GM19452 (cell line): Measurements from ENCODE around the gene BCL2L14.
"Not testable (repeated sequence)": the region's sequence is repeated elsewhere in the genome, so short reads cannot be mapped to it uniquely, and the experiment has no call there.

Experiments used
- ATAC-seq: cut with Tn5 transposase; IDR thresholded peaks from one replicate; pipeline ENCODE4 v1.9.1; 2021; ENCODE audit not compliant: unreplicated experiment

The BCL2L14 gene

DNA sequence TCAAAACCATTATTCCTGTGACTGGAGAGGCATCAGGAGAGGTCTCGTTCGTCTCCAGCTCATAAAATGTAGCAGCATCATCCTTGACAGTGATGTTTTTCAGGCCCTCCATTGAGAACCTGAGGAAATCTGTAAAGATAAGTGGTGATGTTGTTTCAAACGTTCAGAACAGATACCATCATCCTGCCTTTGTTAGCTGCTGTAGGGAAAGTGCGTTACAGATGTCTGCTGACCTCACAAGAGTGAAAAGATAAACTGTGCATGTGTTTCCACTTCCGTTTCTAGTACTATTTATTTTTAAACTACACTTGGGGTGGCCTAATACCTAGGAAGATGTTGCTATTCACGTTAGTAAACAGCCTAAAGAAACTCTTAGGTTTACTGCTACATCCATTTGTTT lies 28.4 kb downstream of the BCL2L14 start:
- ATAC-seq, result no peak

DNA sequence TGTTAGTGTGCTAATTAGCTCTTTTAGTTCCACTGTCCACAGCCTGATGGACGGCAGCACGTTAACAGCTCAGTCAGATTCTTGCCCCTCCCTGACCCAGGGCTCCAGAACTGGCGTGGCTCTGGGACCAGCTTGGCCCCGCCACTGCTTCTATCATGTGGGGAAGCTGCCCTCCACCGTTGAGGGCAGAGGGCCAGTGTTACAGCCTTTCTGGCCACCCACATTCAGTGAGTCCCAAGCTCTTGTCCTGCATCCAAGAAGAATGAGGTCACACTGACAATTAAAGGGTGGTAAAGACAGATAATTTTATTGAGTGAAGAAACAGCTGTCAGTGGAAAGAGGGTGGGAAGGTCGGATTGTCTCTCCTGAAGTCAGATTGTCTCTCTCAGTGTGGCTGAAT lies 36.9 kb downstream of the BCL2L14 start:
- ATAC-seq, result no peak

DNA sequence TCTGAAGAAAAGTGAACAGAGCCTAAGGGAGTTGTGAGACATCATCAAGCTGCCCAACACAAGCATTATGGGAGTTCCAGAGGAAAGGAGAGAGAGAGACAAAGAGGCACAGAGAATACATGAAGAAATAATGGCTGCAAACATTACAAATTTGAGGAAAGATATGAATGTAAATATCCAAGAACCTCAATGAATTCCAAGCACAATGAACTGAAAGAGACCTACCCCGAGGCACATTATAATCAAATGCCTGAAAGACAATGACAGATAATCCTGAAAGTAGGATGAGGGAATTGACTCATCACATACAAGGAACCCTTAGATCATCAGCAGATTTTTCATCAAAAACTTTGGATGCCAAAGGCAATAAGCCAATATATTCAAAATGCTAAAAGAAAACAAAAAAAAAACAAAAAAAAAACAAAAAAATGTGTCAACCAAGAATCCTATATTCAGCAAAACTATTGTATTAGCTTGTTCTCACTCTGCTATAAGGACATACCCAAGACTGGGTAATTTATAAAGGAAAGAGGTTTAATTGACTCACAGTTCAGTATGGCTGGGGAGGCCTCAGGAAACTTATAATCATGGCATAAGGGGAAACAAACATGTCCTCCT lies 37.8 kb downstream of the BCL2L14 start:
- ATAC-seq, result no peak

DNA sequence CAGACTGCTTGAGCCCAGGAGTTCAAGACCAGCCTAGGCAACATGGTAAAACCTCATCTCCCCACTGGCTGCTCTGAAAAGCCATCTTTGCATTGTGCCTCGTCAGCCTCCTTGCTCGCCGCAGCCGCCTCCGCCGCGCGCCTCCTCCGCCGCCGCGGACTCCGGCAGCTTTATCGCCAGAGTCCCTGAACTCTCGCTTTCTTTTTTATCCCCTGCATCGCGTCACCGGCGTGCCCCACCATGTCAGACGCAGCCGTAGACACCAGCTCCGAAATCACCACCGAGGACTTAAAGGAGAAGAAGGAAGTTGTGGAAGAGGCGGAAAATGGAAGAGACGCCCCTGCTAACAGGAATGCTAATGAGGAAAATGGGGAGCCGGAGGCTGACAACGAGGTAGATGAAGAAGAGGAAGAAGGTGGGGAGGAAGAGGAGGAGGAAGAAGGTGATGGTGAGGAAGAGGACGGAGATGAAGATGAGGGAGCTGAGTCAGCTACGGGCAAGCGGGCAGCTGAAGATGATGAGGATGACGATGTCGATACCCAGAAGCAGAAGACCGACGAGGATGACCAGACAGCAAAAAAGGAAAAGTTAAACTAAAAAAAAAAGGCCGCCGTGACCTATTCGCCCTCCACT lies 40.3 kb downstream of the BCL2L14 start:
- not testable (repeated sequence) for ATAC-seq

DNA sequence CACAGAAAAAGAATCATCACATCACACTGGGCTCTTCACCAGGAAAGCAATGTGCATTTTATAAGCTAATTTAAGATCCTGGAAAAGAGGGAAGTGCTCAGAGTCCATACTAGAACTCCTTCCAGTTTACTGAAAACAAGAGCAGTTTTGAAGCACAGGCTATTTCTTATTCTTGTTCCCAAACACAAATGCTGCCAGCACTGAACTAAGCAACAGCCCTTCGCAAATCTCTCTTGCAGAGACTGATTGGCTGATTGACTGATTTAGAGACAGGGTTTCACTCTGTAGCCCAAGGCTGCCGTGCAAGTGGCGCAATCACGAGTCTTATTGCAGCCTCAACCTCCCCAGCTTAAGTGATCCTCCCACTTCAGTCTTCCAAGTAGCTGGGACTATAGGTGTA lies 44.8 kb downstream of the BCL2L14 start:
- ATAC-seq, result no peak

DNA sequence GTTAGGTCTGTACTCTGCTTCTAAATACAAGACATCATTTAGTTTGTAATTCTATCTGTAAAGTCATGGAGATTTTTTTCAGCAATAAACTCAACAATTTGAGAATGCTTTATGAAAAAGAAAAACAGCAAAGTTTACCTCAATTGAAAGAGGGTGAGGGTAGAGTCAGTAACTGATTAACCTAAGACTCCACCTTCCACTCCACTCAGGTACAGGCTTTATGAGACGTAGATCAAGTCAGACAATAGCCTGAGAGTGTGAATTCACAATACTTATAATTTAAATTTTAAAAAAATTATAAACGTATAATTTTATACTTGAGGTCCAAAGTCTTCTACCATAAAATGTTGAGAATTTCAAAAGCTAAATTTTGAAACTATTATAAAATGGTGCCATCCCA lies 45.9 kb downstream of the BCL2L14 start:
- no peak for ATAC-seq

DNA sequence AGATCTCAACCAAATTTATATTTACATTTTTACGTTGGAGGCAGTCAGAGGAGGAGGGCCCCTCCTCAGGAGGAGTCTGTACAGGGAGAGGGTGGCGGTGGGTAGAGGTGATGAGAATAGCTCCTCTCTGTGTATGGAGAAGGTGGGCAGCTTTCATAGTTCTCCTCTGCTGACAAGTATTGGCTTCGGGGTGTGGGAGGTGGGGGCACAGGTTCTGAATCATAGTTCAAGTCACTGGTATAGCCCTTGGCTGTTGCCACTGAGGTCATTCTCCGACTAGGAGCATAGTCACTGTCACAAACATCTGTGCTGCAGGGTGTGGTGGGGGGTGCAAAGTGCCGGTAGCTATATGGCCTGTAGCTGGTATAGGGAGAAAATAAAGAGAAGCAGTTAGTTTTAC lies 50.3 kb downstream of the BCL2L14 start:
- ATAC-seq, result no peak

DNA sequence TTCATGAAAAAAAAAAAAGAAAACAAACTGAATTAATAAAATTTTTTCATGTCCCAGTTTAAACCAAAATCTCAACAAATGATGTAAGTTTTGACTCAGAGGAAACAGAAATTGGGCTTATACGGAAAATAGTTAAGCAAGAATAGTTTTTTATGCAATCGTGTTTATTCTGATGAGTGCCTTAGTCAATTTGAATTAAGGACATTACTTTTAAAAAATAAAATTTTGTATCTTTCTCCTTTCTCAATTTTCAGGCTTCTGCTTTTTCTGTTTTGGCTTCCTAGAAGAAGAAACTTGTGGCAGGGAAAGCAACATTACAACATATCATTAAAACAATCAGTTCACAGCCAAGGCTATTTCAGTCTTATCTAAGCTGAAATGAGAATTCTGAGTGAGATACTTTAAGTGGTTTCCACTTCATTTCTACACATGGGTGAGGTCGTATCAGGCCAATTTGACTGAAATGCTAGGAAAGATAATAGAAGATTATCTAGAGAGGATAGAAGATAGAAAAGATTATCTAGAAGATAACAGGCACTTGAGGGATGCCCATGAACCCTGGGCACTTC lies 52.4 kb downstream of the BCL2L14 start:
- no peak for ATAC-seq

DNA sequence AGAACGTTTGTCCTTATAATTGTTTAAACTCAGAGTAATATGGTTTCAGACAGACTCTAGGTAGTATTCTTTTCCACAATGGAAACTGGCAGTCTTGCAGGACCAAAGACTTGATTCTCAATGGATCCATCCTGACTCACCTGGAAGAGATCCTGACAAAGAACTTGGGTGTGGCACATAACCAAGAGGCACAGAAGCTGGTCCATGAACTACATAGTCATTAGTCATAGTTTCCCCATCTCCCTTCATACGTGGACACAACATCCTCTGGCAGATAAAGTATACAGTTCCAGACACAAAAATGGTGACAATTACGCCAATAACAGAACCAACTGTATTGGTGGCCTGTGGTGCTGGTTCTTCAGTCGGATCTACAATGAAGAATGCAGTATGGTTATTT lies 55.8 kb downstream of the BCL2L14 start:
- ATAC-seq, result no peak

DNA sequence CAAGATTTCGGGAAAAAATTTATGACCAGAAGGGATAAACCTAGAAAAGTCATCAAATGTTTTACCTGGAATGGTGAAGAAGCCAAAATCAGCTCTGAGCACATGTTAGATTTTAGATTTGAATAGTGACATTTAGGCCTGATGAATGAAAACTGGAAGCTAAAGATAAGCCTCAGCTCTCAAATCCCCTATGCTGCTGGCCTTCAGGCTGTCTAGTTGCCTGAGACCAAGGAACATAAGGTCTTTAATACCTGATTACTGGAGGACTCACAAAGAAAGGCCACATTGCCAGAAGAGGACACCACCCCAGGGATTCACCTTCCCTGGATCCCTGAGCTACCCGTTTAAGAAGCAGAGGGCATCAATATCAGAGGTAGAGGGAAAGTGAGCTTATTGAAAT lies 56.6 kb downstream of the BCL2L14 start:
- ATAC-seq, result no peak

DNA sequence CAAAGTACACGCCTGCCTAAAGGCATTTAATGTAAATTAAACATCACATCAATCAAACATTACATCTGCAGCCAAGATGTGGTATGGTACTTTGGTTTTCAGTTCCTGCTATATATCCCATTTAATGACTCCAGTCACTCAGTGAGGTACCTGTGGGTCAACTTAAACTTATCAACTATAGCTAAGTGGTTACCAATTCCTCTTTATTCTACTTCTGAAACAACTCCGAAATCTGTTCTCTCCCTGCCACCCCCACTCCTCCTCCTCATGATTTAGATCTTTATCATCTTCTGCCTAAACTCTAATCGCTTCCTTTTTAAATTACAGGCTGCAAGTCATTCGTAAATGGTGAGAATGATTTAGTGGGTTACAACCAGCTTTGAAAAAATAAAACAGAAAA lies 57.9 kb downstream of the BCL2L14 start:
- no peak for ATAC-seq

DNA sequence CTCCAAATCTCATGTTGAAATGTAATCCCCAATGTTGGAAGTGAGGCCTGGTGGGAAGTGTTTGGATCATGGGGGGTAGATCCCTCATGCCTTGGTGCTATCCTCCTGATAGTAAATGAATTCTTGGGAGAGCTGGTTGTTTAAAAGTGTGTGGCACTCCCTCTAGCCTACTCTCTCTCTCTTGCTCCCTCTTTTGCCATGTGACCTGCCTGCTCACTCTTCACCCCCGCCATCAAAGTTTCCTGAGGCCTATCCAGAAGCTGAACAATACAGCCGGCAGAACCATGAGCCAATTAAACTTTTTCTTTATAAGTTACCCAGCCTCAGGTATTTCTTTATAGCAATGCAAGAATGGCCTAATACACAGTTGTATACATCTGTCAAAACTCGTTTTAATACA lies 62.5 kb downstream of the BCL2L14 start:
- ATAC-seq, result no peak

DNA sequence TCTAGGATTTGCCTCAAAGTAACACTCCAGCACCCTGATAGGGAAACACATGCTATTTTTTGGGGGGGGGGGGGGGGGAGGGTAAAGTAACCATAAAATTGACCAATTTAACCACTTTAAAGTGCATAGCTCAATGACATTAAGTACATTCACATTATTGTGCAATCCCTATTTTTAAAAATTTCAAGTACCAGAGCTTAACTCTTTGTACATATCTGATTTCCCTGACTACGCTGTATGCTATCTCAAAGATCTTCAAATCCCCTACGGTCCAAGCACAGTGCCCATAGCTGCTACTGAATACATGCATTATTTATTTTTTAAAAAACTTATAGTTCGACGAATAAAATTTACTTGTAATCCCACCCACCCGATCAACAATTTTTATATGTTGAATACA lies 63.0 kb downstream of the BCL2L14 start:
- ATAC-seq, result no peak

DNA sequence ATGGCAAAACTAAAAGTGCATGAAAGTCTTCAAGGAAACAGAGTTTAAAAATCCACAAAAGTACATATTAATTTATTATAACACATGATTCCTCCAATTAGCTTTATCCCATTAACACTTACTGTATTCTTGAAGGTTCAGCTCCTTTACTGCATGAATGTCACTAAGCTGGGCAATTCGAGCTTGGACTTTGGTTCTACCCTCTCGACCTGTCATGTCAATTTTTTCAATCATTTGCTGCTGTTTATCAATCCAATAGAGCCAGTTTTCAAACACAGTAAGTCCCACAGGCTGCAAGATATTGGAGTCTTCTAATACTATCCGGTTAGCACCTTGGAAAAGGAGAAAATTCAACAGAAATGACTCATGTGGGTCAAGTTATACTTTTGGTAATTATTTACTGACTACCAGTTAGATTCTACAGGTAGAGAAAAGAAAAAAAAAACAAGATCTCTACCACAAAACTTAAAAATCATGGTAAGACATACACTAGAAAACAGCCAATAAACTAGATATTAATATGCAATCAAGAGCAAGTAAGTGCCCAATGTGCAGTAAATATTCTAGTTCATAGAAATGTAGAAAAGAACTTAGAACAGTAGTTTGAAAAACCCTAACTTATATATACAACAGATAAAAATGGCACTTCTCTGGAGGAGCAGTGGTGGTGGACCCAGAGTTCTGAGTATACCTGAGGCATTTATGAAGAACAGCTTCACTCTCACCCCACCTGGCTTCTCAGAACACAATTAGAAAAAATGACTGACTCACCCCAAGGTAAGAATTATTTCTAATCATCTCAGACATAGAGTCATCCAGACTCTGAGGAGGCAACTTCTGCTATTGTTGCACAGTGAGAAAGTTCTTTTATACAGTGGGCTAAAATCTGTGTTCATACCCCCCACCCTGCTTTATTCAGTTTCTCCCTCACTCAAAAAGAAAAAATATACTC lies 67.7 kb downstream of the BCL2L14 start:
- no peak for ATAC-seq

DNA sequence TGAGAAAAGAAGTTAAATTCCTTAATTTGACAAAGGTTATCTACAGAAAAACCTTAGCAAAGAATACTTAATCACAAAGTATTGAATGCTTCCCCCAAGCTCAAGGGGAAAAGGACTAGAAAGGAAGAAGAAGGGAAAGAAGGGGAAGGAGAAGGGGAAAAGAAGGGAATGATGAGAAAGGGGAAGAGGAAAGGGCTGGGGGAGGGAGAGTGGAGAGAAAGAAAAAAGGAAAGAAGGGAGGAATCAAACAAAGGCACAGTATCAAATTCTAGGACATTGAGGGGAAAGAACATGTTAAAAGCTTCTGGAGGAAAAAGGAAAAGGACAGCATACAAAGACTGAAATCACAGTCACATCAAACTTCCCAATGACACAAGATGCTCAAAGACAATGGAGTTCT lies 70.3 kb downstream of the BCL2L14 start:
- no peak for ATAC-seq

DNA sequence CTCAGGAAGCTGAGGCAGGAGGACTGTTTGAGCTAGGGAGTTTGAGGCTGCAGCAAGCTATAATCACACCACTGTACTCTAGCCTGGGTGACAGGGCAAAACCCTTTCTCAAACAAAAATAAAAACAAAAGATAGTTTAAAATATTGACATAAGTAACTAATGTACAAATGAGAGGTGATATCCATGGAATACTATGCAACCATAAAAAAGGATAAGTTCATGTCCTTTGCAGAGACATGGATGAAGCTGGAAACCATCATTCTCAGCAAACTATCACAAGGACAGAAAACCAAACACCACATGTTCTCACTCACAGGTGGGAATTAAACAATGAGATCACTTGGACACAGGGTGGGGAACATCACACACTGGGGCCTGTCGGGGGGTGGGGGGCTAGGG lies 73.8 kb downstream of the BCL2L14 start:
- ATAC-seq, result not testable (repeated sequence)

DNA sequence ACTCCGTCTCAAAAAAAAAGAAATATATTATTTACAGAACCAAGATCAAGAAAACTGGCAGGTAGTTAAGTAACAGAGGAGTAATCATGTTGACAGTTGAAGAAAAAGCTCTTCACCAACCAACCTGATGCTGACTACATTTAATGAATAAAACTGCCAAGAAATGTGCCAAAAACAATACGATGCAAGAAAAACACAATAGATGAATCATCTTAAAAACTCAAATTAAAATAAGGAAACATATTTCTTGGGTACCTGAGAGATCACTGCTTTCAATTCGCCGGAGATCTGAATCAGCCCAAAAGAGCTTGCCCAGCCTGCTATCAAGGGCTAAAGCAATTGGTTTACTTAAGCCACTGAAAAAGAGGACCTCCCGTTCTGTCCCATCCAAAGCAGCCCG lies 76.4 kb downstream of the BCL2L14 start:
- no peak for ATAC-seq
